Testis (tissue), 5 donors: ENCODE data around the gene ABCA5. TPM values are rescaled to one million over a fixed set of nuclear protein-coding genes. Genes with fewer than 3 reads are reported as not detected.
A peak's percentile ranks its signal among the peaks of the same experiment; 100 is the strongest.

Experiments
- DNase-seq: peaks from one replicate; pipeline ENCODE4 v3.0.0-alpha.2; 2019
- H3K27ac ChIP-seq, 2 donors: fragments of 200-600 bp; sonication (generic); one replicate each; pipeline ENCODE4 v1.5.1; 2019
- H3K27me3 ChIP-seq: fragments of 200-600 bp; sonication (generic); one replicate; pipeline ENCODE4 v1.5.1; 2019
- H3K36me3 ChIP-seq: fragments of 200-600 bp; sonication (generic); one replicate; pipeline ENCODE4 v1.5.1; 2017; ENCODE audit warnings: low read depth; ENCODE audit errors: missing control alignments
- H3K4me1 ChIP-seq: fragments of 200-600 bp; sonication (generic); one replicate; pipeline ENCODE4 v1.5.1; 2019
- H3K4me3 ChIP-seq, 2 donors: fragments of 200-600 bp; sonication (generic); one replicate each; pipeline ENCODE4 v1.5.1; 2017 to 2019
- H3K9me3 ChIP-seq: fragments of 200-600 bp; sonication (generic); one replicate; pipeline ENCODE4 v1.5.1; 2017
- POLR2A ChIP-seq: fragments of 450-650 bp; IDR thresholded peaks from one replicate; pipeline ENCODE4 v1.6.1; 2017; ENCODE audit warnings: antibody characterized with exemption, mild to moderate bottlenecking, moderate library complexity
- WGBS, 2 donors: methylation state at CpG; one replicate each; pipeline ENCODE4 v1.1.5; 2018; 5-methylcytosine and 5-hydroxymethylcytosine counted together
- intact Hi-C: fragments of 100-400 bp; cut with DNase I; formaldehyde crosslinking; loops from one replicate; pipeline ENCODE4 v1.15.1; 2023; ENCODE audit warnings: low total_unique reads
- long read RNA-seq, 2 donors: transcript quantifications; one replicate each; lab custom pipeline, GENCODE V29; 2026
- polyA plus RNA-seq: library from polyadenylated mRNA; stranded (reverse); fragments of 350-450 nt; fragmentation: Illumina TruSeq; extraction: RNeasy Lipid Tissue Mini Kit (QIAGEN cat#74804); gene quantifications from one replicate; pipeline ENCODE4 v1.2.3, GENCODE V29; 2014; ENCODE audit warnings: low read depth, low replicate concordance; ENCODE audit not compliant: insufficient read depth
- total RNA-seq, 2 donors: library from RNA; depleted of rRNA; stranded (reverse); fragments of >200 nt; gene quantifications; one replicate each; pipeline ENCODE4 v1.2.3, GENCODE V29; 2016
- TF ChIP-seq, protein P1 (sequence below), 3 experiments: fragments of 450-650 bp in 2 of 3; fragments of 200-600 bp in 1 of 3; sonication (generic) in 1 of 3; IDR thresholded peaks; one replicate each; pipeline ENCODE4 v1.5.1; 2016 to 2019; ENCODE audit warnings: antibody characterized with exemption in 3 of 3, mild to moderate bottlenecking in 2 of 3, moderate library complexity in 1 of 3

ABCA5 gene, protein sequence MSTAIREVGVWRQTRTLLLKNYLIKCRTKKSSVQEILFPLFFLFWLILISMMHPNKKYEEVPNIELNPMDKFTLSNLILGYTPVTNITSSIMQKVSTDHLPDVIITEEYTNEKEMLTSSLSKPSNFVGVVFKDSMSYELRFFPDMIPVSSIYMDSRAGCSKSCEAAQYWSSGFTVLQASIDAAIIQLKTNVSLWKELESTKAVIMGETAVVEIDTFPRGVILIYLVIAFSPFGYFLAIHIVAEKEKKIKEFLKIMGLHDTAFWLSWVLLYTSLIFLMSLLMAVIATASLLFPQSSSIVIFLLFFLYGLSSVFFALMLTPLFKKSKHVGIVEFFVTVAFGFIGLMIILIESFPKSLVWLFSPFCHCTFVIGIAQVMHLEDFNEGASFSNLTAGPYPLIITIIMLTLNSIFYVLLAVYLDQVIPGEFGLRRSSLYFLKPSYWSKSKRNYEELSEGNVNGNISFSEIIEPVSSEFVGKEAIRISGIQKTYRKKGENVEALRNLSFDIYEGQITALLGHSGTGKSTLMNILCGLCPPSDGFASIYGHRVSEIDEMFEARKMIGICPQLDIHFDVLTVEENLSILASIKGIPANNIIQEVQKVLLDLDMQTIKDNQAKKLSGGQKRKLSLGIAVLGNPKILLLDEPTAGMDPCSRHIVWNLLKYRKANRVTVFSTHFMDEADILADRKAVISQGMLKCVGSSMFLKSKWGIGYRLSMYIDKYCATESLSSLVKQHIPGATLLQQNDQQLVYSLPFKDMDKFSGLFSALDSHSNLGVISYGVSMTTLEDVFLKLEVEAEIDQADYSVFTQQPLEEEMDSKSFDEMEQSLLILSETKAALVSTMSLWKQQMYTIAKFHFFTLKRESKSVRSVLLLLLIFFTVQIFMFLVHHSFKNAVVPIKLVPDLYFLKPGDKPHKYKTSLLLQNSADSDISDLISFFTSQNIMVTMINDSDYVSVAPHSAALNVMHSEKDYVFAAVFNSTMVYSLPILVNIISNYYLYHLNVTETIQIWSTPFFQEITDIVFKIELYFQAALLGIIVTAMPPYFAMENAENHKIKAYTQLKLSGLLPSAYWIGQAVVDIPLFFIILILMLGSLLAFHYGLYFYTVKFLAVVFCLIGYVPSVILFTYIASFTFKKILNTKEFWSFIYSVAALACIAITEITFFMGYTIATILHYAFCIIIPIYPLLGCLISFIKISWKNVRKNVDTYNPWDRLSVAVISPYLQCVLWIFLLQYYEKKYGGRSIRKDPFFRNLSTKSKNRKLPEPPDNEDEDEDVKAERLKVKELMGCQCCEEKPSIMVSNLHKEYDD (N-terminal part only)
- 10 to 100 TPM; 50.6 to 59.8 TPM for total RNA-seq
- 22.6 TPM for polyA plus RNA-seq
- long read RNA-seq, donor 1, partial matches to known transcripts: 0 of 5 reads
- long read RNA-seq, donor 1, other reads (novel, unspliced or antisense): 0 of 5 reads
- long read RNA-seq, donor 2, partial matches to known transcripts: 0 of 2 reads
- long read RNA-seq, donor 2, other reads (novel, unspliced or antisense): 0 of 2 reads

DNA sequence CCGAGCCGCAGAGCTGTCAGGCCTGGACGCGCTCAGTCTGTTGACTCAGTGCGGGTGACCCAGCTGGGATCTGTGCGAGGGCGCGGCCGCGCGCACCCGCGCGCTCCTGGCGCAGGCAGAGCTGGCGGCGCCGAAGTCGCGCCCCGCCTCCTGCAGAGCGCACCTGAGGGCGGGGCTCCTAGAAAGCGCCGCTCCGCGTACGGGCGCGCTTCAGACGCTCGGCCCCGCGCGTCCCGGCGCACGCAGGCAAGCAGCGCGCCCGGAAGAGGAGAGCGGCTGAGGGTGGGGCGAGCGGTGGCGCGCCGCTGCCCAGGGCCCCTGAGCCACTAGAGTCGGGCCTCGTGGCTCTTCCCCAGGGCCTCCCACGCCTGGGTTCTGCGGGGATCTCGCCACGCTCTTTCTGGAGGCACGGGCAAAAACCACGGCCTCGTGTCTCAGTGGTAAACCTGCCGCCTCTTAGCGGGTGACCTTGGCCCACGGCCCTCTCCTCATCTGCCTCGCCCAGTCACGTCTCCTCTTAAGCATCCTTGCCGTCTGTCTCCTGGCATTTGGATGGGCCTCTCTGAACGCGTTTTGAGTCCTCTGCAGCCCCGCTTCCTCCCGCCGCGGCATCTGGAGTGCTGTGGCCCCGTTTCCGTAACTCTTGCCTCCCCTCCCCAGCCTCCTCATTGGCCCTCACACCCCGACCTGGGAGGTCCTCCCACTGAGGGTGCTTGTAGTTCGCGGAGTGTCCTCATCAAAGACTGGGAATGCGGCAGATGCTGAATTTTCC lies at the start of gene ABCA5:
TSS of gene ABCA5 (minus strand) at position 74 of the 772 bp plus-strand sequence. CDS start 12,718 bp downstream, outside the sequence.
- DNase-seq: peak; percentile 92
- Histone ChIP-seq H3K27me3 (no peaks in the 10 kb centered on the region), H3K36me3 (no peaks in the 10 kb centered on the region), H3K27ac (peak within 1 kb of the TSS; percentile 92 to 94), H3K4me1 (peaks cover 7% of the 10 kb centered on the region), H3K4me3 (peak within 1 kb of the TSS; percentile 79 to 93), H3K9me3 (no peaks in the 10 kb centered on the region)
- 0 to 2% methylated on average over 6 to 71 of the region's 74 CpGs for WGBS, 2 donors
- TF ChIP-seq, protein P1, sequence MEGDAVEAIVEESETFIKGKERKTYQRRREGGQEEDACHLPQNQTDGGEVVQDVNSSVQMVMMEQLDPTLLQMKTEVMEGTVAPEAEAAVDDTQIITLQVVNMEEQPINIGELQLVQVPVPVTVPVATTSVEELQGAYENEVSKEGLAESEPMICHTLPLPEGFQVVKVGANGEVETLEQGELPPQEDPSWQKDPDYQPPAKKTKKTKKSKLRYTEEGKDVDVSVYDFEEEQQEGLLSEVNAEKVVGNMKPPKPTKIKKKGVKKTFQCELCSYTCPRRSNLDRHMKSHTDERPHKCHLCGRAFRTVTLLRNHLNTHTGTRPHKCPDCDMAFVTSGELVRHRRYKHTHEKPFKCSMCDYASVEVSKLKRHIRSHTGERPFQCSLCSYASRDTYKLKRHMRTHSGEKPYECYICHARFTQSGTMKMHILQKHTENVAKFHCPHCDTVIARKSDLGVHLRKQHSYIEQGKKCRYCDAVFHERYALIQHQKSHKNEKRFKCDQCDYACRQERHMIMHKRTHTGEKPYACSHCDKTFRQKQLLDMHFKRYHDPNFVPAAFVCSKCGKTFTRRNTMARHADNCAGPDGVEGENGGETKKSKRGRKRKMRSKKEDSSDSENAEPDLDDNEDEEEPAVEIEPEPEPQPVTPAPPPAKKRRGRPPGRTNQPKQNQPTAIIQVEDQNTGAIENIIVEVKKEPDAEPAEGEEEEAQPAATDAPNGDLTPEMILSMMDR (IDR thresholded peaks at IDR 0.05): no peak
- peak; percentile 51 for TF ChIP-seq POLR2A
- intact Hi-C loops: no loop called here

DNA sequence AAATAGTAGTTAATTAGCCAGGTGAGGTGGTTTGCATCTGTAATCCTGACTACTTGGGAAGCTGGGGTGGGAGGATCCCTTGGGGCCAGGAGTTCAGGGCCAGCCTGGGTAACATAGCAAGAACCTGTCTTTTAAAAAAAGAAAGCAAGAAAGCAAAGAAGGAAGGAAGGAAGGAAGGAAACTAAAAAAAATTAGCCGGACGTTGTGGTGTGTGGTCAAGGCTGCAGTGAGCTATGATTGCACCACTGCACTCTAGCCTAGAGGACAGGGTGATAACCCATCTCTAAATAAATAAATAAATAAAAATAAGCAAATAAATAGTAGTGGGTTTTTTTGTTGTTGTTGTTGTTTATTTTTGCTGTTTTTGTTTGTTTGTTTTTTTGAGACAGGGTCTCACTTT lies 48.3 kb upstream of the ABCA5 start:
- no peak for DNase-seq
- intact Hi-C loops: no loop called here
- Histone ChIP-seq H3K9me3 (no peaks in the 10 kb centered on the region), H3K27ac (no peak overlapping the region), H3K4me1 (no peaks in the 10 kb centered on the region), H3K36me3 (no peaks in the 10 kb centered on the region), H3K27me3 (no peaks in the 10 kb centered on the region), H3K4me3 (no peak overlapping the region)
- 73 to 75% methylated on average over 2 of the region's 2 CpGs for WGBS, 2 donors
- TF ChIP-seq POLR2A: no peak
- TF ChIP-seq, protein P1 (IDR thresholded peaks at IDR 0.05): no peak

DNA sequence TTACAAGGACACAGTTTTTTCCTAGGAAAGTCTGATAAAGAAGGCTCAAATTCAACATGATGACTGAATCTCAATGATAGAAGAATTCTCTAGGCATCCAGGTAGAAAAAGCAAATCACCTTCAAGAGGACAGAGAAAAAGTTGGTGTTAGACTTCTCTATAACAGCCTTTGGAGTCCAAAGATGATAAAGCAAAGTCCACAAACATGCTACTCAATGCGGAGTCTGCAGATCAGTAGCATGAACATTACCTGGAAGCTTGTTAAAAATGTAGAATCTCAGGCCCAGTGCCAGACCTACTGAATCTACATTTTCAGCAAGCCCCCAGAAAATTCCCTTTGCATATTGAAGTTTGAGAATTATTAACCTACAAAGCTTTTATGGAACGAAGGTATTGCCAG lies 46.1 kb upstream of the ABCA5 start:
- Histone ChIP-seq H3K9me3 (no peaks in the 10 kb centered on the region), H3K4me3 (no peak overlapping the region), H3K27me3 (no peaks in the 10 kb centered on the region), H3K27ac (no peak overlapping the region), H3K4me1 (no peaks in the 10 kb centered on the region), H3K36me3 (no peaks in the 10 kb centered on the region)
- intact Hi-C loops: no loop called here
- DNase-seq: no peak
- WGBS, 2 donors: 82 to 96% methylated on average over 2 of the region's 2 CpGs
- no peak for TF ChIP-seq POLR2A
- TF ChIP-seq, protein P1 (IDR thresholded peaks at IDR 0.05): no peak

DNA sequence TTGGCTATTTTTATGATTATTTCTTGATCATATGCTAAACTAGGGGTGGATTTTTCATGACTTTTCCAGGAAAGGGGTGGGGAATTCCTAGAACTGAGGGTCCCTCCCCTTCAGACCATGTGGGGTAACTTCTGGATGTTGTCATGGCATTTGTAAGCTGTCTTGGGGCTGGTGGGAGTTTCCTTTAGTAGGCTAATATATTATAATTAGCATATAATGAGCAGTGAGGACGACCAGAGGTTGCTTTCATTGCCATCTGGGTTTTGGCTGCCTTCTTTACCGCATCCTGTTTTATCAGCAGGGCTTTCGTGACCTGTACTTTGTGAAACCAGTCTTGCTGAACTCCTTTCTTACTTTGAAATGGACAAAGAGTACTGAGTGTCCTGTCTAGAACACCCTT lies 40.4 kb upstream of the ABCA5 start:
- DNase-seq: no peak
- Histone ChIP-seq H3K36me3 (no peaks in the 10 kb centered on the region), H3K4me1 (no peaks in the 10 kb centered on the region), H3K27ac (no peak overlapping the region), H3K9me3 (no peaks in the 10 kb centered on the region), H3K27me3 (no peaks in the 10 kb centered on the region), H3K4me3 (no peak overlapping the region)
- TF ChIP-seq POLR2A: no peak
- TF ChIP-seq, protein P1 (IDR thresholded peaks at IDR 0.05): no peak
- intact Hi-C loops: no loop called here
- WGBS, 2 donors: 35 to 40% methylated on average over 3 of the region's 3 CpGs
